ENCODE measurements around the gene ACO2. TPM values are rescaled to one million over a fixed set of nuclear protein-coding genes. Genes with fewer than 3 reads are reported as not detected.

The ACO2 gene
- total and polyA plus RNA-seq, 2 of the 13 experiments (the other 11 are each of a cell fraction or from before 2014, with no cell fraction given) = 19.2 to 45.6 TPM

DNA sequence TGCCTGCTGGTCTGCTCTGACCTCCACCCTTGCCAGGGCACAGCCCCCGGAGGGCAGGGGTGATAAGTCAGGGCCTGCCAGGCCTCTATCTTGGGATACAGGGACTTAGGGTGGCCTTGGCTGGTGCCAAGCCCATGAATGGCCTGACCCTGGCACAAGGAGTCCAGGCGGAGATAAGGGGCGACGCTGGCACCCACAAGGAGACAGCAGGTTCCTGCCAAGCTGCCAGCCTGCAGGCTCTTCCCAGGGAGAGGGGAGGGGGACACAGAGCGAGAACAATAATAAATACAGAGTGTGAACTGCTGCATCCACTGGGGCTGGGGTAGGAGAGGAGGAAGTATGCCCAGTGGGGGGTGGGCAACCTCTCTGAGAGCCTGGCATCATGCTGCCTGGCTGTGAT lies 92.9 kb downstream of the ACO2 start:
- no peak overlapping the region for H2AFZ ChIP-seq (ENCODE audit: low read length)
- H3K27me3 ChIP-seq (ENCODE audit: control insufficient read depth in 1 of 2, insufficient read depth in 2 of 2, low read length in 2 of 2) = peaks cover 0 to 29% of the 10 kb centered on the region in 2 experiments; a peak in 3 of 5 replicates
- H3K9ac ChIP-seq (ENCODE audit: insufficient read depth, low read depth, low read length) = no peak overlapping the region
- H3K36me3 ChIP-seq (replicated peaks in 1 of 2; ENCODE audit: control insufficient read depth in 1 of 2, insufficient read depth in 2 of 2, low read length in 2 of 2) = no peaks in the 10 kb centered on the region
- no TSS peak for BruUV-seq (replicated peaks)
- peaks cover 85% of the 10 kb centered on the region for H3K4me1 ChIP-seq (ENCODE audit: insufficient read depth, low read length)
- H3K27ac ChIP-seq (ENCODE audit: extremely low read length, insufficient read depth, low read length) = no peak overlapping the region
- CTCF ChIA-PET (ENCODE audit: low intra/inter-chr PET ratio, low total read pairs) = interaction anchor here (1.8 kb wide), 1 partner anchor 18 kb away, joined by 4 read pairs; the partner anchor contains the start of gene POLR3H
- intact Hi-C loops (cut with micrococcal nuclease; ENCODE audit: unreplicated experiment) = no loop called here
- FAIRE-seq (no peak), ATAC-seq (no peak), DNase-seq (ENCODE audit: low spot score) (no peak)
- H3K79me2 ChIP-seq (ENCODE audit: insufficient read depth, low read length) = no peaks in the 10 kb centered on the region
- TF ChIP-seq HNRNPL (IDR thresholded peaks at IDR 0.05; ENCODE audit: low read depth, low read length) = peak; percentile 54; the same call in 1 of the 2 replicates
- no peak for TF ChIP-seq MXD1 (CRISPR knock-in tag; IDR thresholded peaks at IDR 0.05)
- peak overlapping the region in 1 of 3 experiments; percentile 65; a peak in 1 of 6 replicates for H3K4me3 ChIP-seq (replicated peaks in 1 of 3; ENCODE audit: insufficient read depth in 1 of 3, low read depth in 2 of 3, low read length in 3 of 3)
- POLR2A ChIA-PET = interaction anchor here (2.3 kb wide), 1 partner anchor 10 kb away, joined by 10 read pairs; no protein-coding TSS in a partner anchor
- H4K20me1 ChIP-seq (ENCODE audit: insufficient read depth, low read length) = no peaks in the 10 kb centered on the region
- H3K4me2 ChIP-seq (ENCODE audit: low read depth, low read length) = peak overlapping the region; percentile 91
- WGBS (ENCODE audit: low lambda C conversion rate) = 14% methylated on average over 2 of the region's 5 CpGs
- no peaks in the 10 kb centered on the region for H3K9me3 ChIP-seq (ENCODE audit: low read length)
- in situ Hi-C loops (cut with HindIII; ENCODE audit: extremely low pct_ligation_motif_present, low pct_unique_long_range_greater_than_20kb) = no loop called here

GRCh38 chr22:41562461-41562860 lies 93.5 kb downstream of the ACO2 start:
- H3K36me3 ChIP-seq (replicated peaks in 1 of 2; ENCODE audit: control insufficient read depth in 1 of 2, insufficient read depth in 2 of 2, low read length in 2 of 2) = no peaks in the 10 kb centered on the region
- no peak overlapping the region for H3K4me2 ChIP-seq (ENCODE audit: low read depth, low read length)
- POLR2A ChIA-PET = interaction anchor here (1.0 to 2.2 kb wide), 4 partner anchors 11 to 27 kb away, joined by 3 to 11 read pairs (median 8); partner anchors contain the start of gene PMM1
- H3K27ac ChIP-seq (ENCODE audit: extremely low read length, insufficient read depth, low read length) = no peak overlapping the region
- peaks cover 78% of the 10 kb centered on the region for H3K4me1 ChIP-seq (ENCODE audit: insufficient read depth, low read length)
- H3K79me2 ChIP-seq (ENCODE audit: insufficient read depth, low read length) = no peaks in the 10 kb centered on the region
- intact Hi-C loops (cut with micrococcal nuclease; ENCODE audit: unreplicated experiment) (no loop called here), in situ Hi-C loops (cut with HindIII; ENCODE audit: extremely low pct_ligation_motif_present, low pct_unique_long_range_greater_than_20kb) (no loop called here)
- H3K9ac ChIP-seq (ENCODE audit: insufficient read depth, low read depth, low read length) = no peak overlapping the region
- FAIRE-seq (no peak), ATAC-seq (0 out of 3 replicates have a peak, but pooled peaks have one; percentile 7), DNase-seq (ENCODE audit: low spot score) (no peak)
- peaks cover 0 to 29% of the 10 kb centered on the region in 2 experiments; a peak in 3 of 5 replicates for H3K27me3 ChIP-seq (ENCODE audit: control insufficient read depth in 1 of 2, insufficient read depth in 2 of 2, low read length in 2 of 2)
- H3K4me3 ChIP-seq (replicated peaks in 1 of 3; ENCODE audit: insufficient read depth in 1 of 3, low read depth in 2 of 3, low read length in 3 of 3) = no peak overlapping the region
- no peaks in the 10 kb centered on the region for H3K9me3 ChIP-seq (ENCODE audit: low read length)
- BruUV-seq (replicated peaks) = no TSS peak
- CTCF ChIA-PET (ENCODE audit: low intra/inter-chr PET ratio, low total read pairs) = interaction anchor here (1.8 kb wide), 1 partner anchor 18 kb away, joined by 4 read pairs; the partner anchor contains the start of gene POLR3H
- H4K20me1 ChIP-seq (ENCODE audit: insufficient read depth, low read length) = no peaks in the 10 kb centered on the region
- 63% methylated on average over 2 of the region's 4 CpGs for WGBS (ENCODE audit: low lambda C conversion rate)
- H2AFZ ChIP-seq (ENCODE audit: low read length) = no peak overlapping the region
- no peak for TF ChIP-seq ZFP36L1 (CRISPR knock-in tag; IDR thresholded peaks at IDR 0.05)
- TF ChIP-seq HDAC6 (IDR thresholded peaks at IDR 0.05; ENCODE audit: low read depth, low read length) = no peak
- TF ChIP-seq, protein P1, sequence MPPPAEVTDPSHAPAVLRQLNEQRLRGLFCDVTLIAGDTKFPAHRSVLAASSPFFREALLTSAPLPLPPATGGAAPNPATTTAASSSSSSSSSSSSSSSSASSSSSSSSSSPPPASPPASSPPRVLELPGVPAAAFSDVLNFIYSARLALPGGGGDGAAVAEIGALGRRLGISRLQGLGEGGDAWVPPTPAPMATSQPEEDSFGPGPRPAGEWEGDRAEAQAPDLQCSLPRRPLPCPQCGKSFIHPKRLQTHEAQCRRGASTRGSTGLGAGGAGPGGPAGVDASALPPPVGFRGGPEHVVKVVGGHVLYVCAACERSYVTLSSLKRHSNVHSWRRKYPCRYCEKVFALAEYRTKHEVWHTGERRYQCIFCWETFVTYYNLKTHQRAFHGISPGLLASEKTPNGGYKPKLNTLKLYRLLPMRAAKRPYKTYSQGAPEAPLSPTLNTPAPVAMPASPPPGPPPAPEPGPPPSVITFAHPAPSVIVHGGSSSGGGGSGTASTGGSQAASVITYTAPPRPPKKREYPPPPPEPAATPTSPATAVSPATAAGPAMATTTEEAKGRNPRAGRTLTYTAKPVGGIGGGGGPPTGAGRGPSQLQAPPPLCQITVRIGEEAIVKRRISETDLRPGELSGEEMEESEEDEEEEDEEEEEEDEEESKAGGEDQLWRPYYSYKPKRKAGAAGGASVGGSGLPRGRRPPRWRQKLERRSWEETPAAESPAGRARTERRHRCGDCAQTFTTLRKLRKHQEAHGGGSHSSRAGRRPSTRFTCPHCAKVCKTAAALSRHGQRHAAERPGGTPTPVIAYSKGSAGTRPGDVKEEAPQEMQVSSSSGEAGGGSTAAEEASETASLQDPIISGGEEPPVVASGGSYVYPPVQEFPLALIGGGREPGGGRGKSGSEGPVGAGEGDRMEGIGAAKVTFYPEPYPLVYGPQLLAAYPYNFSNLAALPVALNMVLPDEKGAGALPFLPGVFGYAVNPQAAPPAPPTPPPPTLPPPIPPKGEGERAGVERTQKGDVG (CRISPR knock-in tag; IDR thresholded peaks at IDR 0.05; ENCODE audit: borderline replicate concordance) = no peak
- TF ChIP-seq HNRNPK (IDR thresholded peaks at IDR 0.05; ENCODE audit: low read depth, low read length, poor library complexity, severe bottlenecking) = no peak
- TF ChIP-seq TRIM24 (CRISPR knock-in tag; IDR thresholded peaks at IDR 0.05) = no peak
- TF ChIP-seq ASH2L (IDR thresholded peaks at IDR 0.05; ENCODE audit: insufficient read length, low read depth, low read length) = no peak
- no peak for TF ChIP-seq NFIB (CRISPR knock-in tag; IDR thresholded peaks at IDR 0.05; ENCODE audit: borderline replicate concordance)
- TF ChIP-seq RFX1 (IDR thresholded peaks at IDR 0.05) = no peak
- TF ChIP-seq, protein P2, sequence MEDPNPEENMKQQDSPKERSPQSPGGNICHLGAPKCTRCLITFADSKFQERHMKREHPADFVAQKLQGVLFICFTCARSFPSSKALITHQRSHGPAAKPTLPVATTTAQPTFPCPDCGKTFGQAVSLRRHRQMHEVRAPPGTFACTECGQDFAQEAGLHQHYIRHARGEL (CRISPR knock-in tag; IDR thresholded peaks at IDR 0.05) = no peak
- TF ChIP-seq ZNF572 (CRISPR knock-in tag; IDR thresholded peaks at IDR 0.05) = no peak
- no peak for TF ChIP-seq BORCS8-MEF2B (CRISPR knock-in tag; IDR thresholded peaks at IDR 0.05)
- TF ChIP-seq STAG1 (CRISPR knock-in tag; IDR thresholded peaks at IDR 0.05) = no peak
- no peak for TF ChIP-seq GTF2F1 (IDR thresholded peaks at IDR 0.05; ENCODE audit: low read length)

All from HepG2 (cell line).